H1 (cell line): ENCODE data around the gene TMEM250. TPM values are rescaled to one million over a fixed set of nuclear protein-coding genes. Genes with fewer than 3 reads are reported as not detected.

Source experiments
- CTCF ChIA-PET: fragments of 300-600 bp; sonication (Branson Sonifier 250); formaldehyde crosslinking; loops from one replicate; lab custom pipeline; 2021; ENCODE audit not compliant: partially characterized antibody; lab: Charles Lee
- POLR2A ChIA-PET: fragments of 300-600 bp; sonication (Branson Sonifier 250); formaldehyde crosslinking; loops from one replicate; lab custom pipeline; 2021; ENCODE audit warnings: inconsistent platforms; ENCODE audit not compliant: partially characterized antibody; lab: Charles Lee
- DNase-seq, 2 experiments: peaks; one replicate each; pipeline versions ENCODE4 v3.0.0 to v3.0.0-alpha.2; 2010 to 2022; ENCODE audit warnings: low spot score in 2 of 2, low read depth in 1 of 2, mixed read lengths in 1 of 2
- FAIRE-seq: peaks from 2 replicates; lab custom pipeline; 2011; peaks lifted over from hg19 to GRCh38; lab: Jason Lieb, UNC
- H2AFZ ChIP-seq: 2 replicates; pipeline ENCODE4 v1.8.1; 2012; ENCODE audit warnings: low read length, inconsistent platforms
- H2AK5ac ChIP-seq: 2 replicates; pipeline ENCODE4 v1.6.1; 2013; ENCODE audit warnings: low read depth, low read length
- H2BK120ac ChIP-seq: replicated peaks from 2 replicates; pipeline ENCODE3; 2013; ENCODE audit warnings: low read depth, low read length, inconsistent platforms
- H2BK12ac ChIP-seq: 2 replicates; pipeline ENCODE4 v1.6.1; 2013; ENCODE audit warnings: low read depth, low read length
- H2BK15ac ChIP-seq: 2 replicates; pipeline ENCODE4 v1.6.1; 2013; ENCODE audit warnings: low read length
- H2BK20ac ChIP-seq: 2 replicates; pipeline ENCODE4 v1.6.1; 2013; ENCODE audit warnings: low read length
- H2BK5ac ChIP-seq: 2 replicates; pipeline ENCODE4 v1.6.1; 2013; ENCODE audit warnings: low read depth, low read length
- H3K14ac ChIP-seq: 2 replicates; pipeline ENCODE4 v1.6.1; 2013; ENCODE audit warnings: inconsistent platforms; ENCODE audit not compliant: insufficient read length
- H3K18ac ChIP-seq: 2 replicates; pipeline ENCODE4 v1.6.1; 2013; ENCODE audit warnings: low read length; ENCODE audit errors: extremely low read depth
- H3K23ac ChIP-seq: 2 replicates; pipeline ENCODE4 v1.6.1; 2013; ENCODE audit warnings: inconsistent platforms; ENCODE audit not compliant: insufficient read length
- H3K23me2 ChIP-seq: 2 replicates; pipeline ENCODE4 v1.6.1; 2013; ENCODE audit warnings: low read depth, low read length
- H3K27ac ChIP-seq: 2 replicates; pipeline ENCODE4 v1.6.1; 2011; ENCODE audit warnings: low read depth, low read length, inconsistent platforms
- H3K27me3 ChIP-seq, 4 experiments: replicated peaks in 1 of 4; 1 replicate in 1 of 4; 2 replicates in 3 of 4; pipeline versions ENCODE4 v1.6.1 to v1.8.1; 2011 to 2013; ENCODE audit warnings: low read length in 3 of 4, mild to moderate bottlenecking in 3 of 4, inconsistent platforms in 2 of 4, mixed read lengths in 2 of 4, moderate library complexity in 1 of 4; ENCODE audit not compliant: control insufficient read depth in 3 of 4, insufficient read depth in 3 of 4; ENCODE audit errors: extremely low read depth in 1 of 4
- H3K36me3 ChIP-seq, 4 experiments: 2 replicates each; pipeline versions ENCODE4 v1.6.1 to v1.8.1; 2011 to 2013; ENCODE audit warnings: mild to moderate bottlenecking in 4 of 4, low read length in 3 of 4, moderate library complexity in 2 of 4, control low read depth in 1 of 4, inconsistent platforms in 1 of 4; ENCODE audit not compliant: insufficient read depth in 4 of 4, control insufficient read depth in 2 of 4
- H3K4ac ChIP-seq: replicated peaks from 2 replicates; pipeline ENCODE3; 2013; ENCODE audit warnings: low read length, low read depth, mixed read lengths, inconsistent platforms; ENCODE audit not compliant: insufficient read length
- H3K4me1 ChIP-seq, 4 experiments: replicated peaks in 1 of 4; 1 replicate in 1 of 4; 2 replicates in 3 of 4; pipeline versions ENCODE4 v1.6.1 to v1.8.1; 2011 to 2013; ENCODE audit warnings: low read length in 3 of 4, inconsistent platforms in 2 of 4, mixed read lengths in 1 of 4; ENCODE audit not compliant: insufficient read depth in 4 of 4, control insufficient read depth in 3 of 4
- H3K4me2 ChIP-seq, 2 experiments: 2 replicates each; pipeline versions ENCODE4 v1.6.1 to v1.8.1; 2011 to 2013; ENCODE audit warnings: low read depth in 2 of 2, low read length in 2 of 2, control low read depth in 1 of 2, inconsistent platforms in 1 of 2, mild to moderate bottlenecking in 1 of 2; ENCODE audit not compliant: insufficient read depth in 1 of 2
- H3K4me3 ChIP-seq, 4 experiments: fragments of 200-600, 300-600 bp in 1 of 4; sonication (generic), shearing (Covaris generic), sonication (Bioruptor Twin) in 1 of 4; 2 replicates each; pipeline versions ENCODE4 v1.5.1 to v1.8.1; 2011 to 2016; ENCODE audit warnings: low read length in 4 of 4, low read depth in 3 of 4, control low read depth in 2 of 4, inconsistent platforms in 2 of 4, mild to moderate bottlenecking in 2 of 4, mixed read lengths in 1 of 4, moderate library complexity in 1 of 4; ENCODE audit not compliant: insufficient read depth in 2 of 4; ENCODE audit errors: extremely low read depth in 1 of 4
- H3K56ac ChIP-seq: replicated peaks from 2 replicates; pipeline ENCODE3; 2013; ENCODE audit warnings: low read depth, mild to moderate bottlenecking, mixed read lengths, low read length, inconsistent platforms; ENCODE audit not compliant: insufficient read length
- H3K79me1 ChIP-seq: 2 replicates; pipeline ENCODE4 v1.6.1; 2013; ENCODE audit warnings: low read depth, low read length, control low read depth
- H3K79me2 ChIP-seq, 2 experiments: 2 replicates each; pipeline versions ENCODE4 v1.6.1 to v1.8.1; 2012 to 2013; ENCODE audit warnings: low read length in 2 of 2, mild to moderate bottlenecking in 2 of 2, inconsistent platforms in 1 of 2; ENCODE audit not compliant: insufficient read depth in 2 of 2, control insufficient read depth in 1 of 2
- H3K9ac ChIP-seq, 4 experiments: replicated peaks in 1 of 4; 1 replicate in 1 of 4; 2 replicates in 3 of 4; pipeline versions ENCODE4 v1.6.1 to v1.8.1; 2011 to 2013; ENCODE audit warnings: low read depth in 3 of 4, low read length in 3 of 4, control low read depth in 2 of 4, mild to moderate bottlenecking in 2 of 4, moderate library complexity in 2 of 4, inconsistent platforms in 1 of 4; ENCODE audit errors: extremely low read depth in 1 of 4
- H3K9me3 ChIP-seq, 2 experiments: 2 replicates each; pipeline versions ENCODE4 v1.6.1 to v1.8.1; 2012 to 2013; ENCODE audit warnings: mild to moderate bottlenecking in 2 of 2, moderate library complexity in 2 of 2, control low read depth in 1 of 2, inconsistent platforms in 1 of 2, low read depth in 1 of 2, low read length in 1 of 2, mixed read lengths in 1 of 2; ENCODE audit not compliant: insufficient read depth in 2 of 2
- H4K20me1 ChIP-seq, 2 experiments: replicated peaks in 1 of 2; 2 replicates each; pipeline versions ENCODE3 to v1.8.1; 2011 to 2013; ENCODE audit warnings: inconsistent platforms in 2 of 2, low read length in 2 of 2, mild to moderate bottlenecking in 1 of 2; ENCODE audit not compliant: insufficient read depth in 2 of 2, control insufficient read depth in 1 of 2
- H4K5ac ChIP-seq: 2 replicates; pipeline ENCODE4 v1.6.1; 2013; ENCODE audit warnings: low read length, low read depth, mixed read lengths, inconsistent platforms; ENCODE audit not compliant: insufficient read length
- H4K8ac ChIP-seq: 2 replicates; pipeline ENCODE4 v1.8.0; 2013; ENCODE audit warnings: mild to moderate bottlenecking, moderate library complexity, low read length, inconsistent platforms; ENCODE audit not compliant: insufficient read depth; ENCODE audit errors: extremely low read depth
- H4K91ac ChIP-seq: replicated peaks from 2 replicates; pipeline ENCODE3; 2013; ENCODE audit warnings: low read length, mixed read lengths, inconsistent platforms; ENCODE audit not compliant: insufficient read length
- PHF8 ChIP-seq: fragments of 200-600 bp; sonication (generic); conservative IDR thresholded peaks from 2 replicates; pipeline ENCODE4 v1.7.1; 2012; ENCODE audit warnings: low read depth, mild to moderate bottlenecking, inconsistent platforms, low read length, moderate library complexity
- RNF2 ChIP-seq: fragments of 200-900, 300-1000 bp; sonication (generic); IDR thresholded peaks from 2 replicates; pipeline ENCODE4 v1.7.1; 2016; ENCODE audit warnings: borderline replicate concordance, low read depth, mild to moderate bottlenecking, antibody characterized with exemption, low read length; ENCODE audit not compliant: poor library complexity, severe bottlenecking; ENCODE audit errors: missing control alignments
- WGBS, 2 experiments: shearing (Covaris generic) in 1 of 2; methylation state at CpG; one replicate each; pipeline versions ENCODE4 v1.1.6 to v1.1.7; 2013 to 2015; ENCODE audit warnings: low lambda C conversion rate in 2 of 2, mixed read lengths in 2 of 2, inconsistent platforms in 1 of 2, low coverage in 1 of 2, missing lambda C conversion rate in 1 of 2; ENCODE audit not compliant: insufficient replicate concordance in 2 of 2, insufficient coverage in 1 of 2, insufficient read length in 1 of 2; ENCODE audit errors: extremely low coverage in 1 of 2, missing lambda C conversion rate in 1 of 2; 5-methylcytosine and 5-hydroxymethylcytosine counted together
- polyA plus RNA-seq, 7 experiments: library from polyadenylated mRNA; depleted of rRNA in 3 of 7; stranded (reverse) in 5 of 7; unstranded in 2 of 7; fragments of >200 nt in 5 of 7; fragments of 200-250 nt in 2 of 7; gene quantifications; 1 replicate in 5 of 7; 2 replicates in 1 of 7; 4 replicates in 1 of 7; pipeline versions ENCODE4 v1.2.1 to v1.2.3, GENCODE V29; 2011 to 2013; ENCODE audit warnings: missing spikeins in 2 of 7, mixed read lengths in 2 of 7
- total RNA-seq: library from RNA; stranded (reverse); fragmentation: NEBNext Ultra II Directional; extraction: Animal tissue kit (Norgen Biotek cat#: 25700); gene quantifications from 2 replicates; pipeline ENCODE4 v1.2.1, GENCODE V29; 2021

Gene TMEM250
- total and polyA plus RNA-seq, 2 of the 8 experiments (the other 6 are each of a cell fraction or from before 2014, with no cell fraction given), result 22.3 to 34.9 TPM

- no peak overlapping the region for H2AK5ac ChIP-seq
- no peak overlapping the region for H2BK15ac ChIP-seq
- H3K56ac ChIP-seq, result no peak overlapping the region
- no peak overlapping the region for H3K27ac ChIP-seq
- no peak overlapping the region for H4K8ac ChIP-seq
- ChIA-PET POLR2A (interaction anchor here (1.3 to 1.5 kb wide), 2 partner anchors 10 to 20 kb away, joined by 3 to 6 read pairs; no protein-coding TSS in a partner anchor), CTCF (interaction anchor here (0.8 to 6.2 kb wide), 41 partner anchors 9 to 426 kb away, joined by 3 to 98 read pairs (median 5); no protein-coding TSS in a partner anchor)
- peaks cover 0 to 15% (median 7%) of the 10 kb centered on the region in 4 experiments; a peak in 6 of 7 replicates for H3K4me1 ChIP-seq
- no peak overlapping the region; the same call in 1 of the 2 replicates for H2BK12ac ChIP-seq
- no peak for FAIRE-seq
- H3K79me2 ChIP-seq, result peaks cover 0 to 7% of the 10 kb centered on the region in 2 experiments; a peak in 1 of 4 replicates
- no peak overlapping the region for H3K9ac ChIP-seq
- peaks cover 0 to 5% of the 10 kb centered on the region in 2 experiments for H4K20me1 ChIP-seq
- H2BK20ac ChIP-seq, result no peak overlapping the region
- no peak overlapping the region for H4K91ac ChIP-seq
- no peak overlapping the region for H3K4ac ChIP-seq
- 0 out of 2 replicates have a peak, but pooled peaks cover 3% of the 10 kb centered on the region for H3K79me1 ChIP-seq
- no peak overlapping the region for H3K4me3 ChIP-seq
- no peaks in the 10 kb centered on the region for H3K27me3 ChIP-seq
- TF ChIP-seq RNF2, result no peak
- no peak for TF ChIP-seq PHF8
- no peak overlapping the region for H3K23ac ChIP-seq
- no peak overlapping the region for H2BK120ac ChIP-seq
- H3K9me3 ChIP-seq, result no peaks in the 10 kb centered on the region
- H3K18ac ChIP-seq, result no peak overlapping the region
- DNase-seq, result no peak
- 85% methylated on average over 9 of the region's 9 CpGs; no CpG with 5 or more reads in 1 of the 2 experiments for WGBS, 2 experiments
- no peak overlapping the region for H2BK5ac ChIP-seq
- H3K4me2 ChIP-seq, result no peak overlapping the region
- no peak overlapping the region for H3K14ac ChIP-seq
- H3K36me3 ChIP-seq, result peaks cover 0 to under 1% (median 0%) of the 10 kb centered on the region in 4 experiments; a peak in 2 of 8 replicates
- peaks cover 9% of the 10 kb centered on the region; the same call in 1 of the 2 replicates for H3K23me2 ChIP-seq
- no peak overlapping the region for H4K5ac ChIP-seq
- H2AFZ ChIP-seq, result no peak overlapping the region
These were observed 3.1 kb upstream of the TMEM250 start for GRCh38 chr9:136121801-136122200.
